Gastroesophageal sphincter (tissue), 4 donors: ENCODE measurements around the gene ABI1. TPM values are rescaled to one million over a fixed set of nuclear protein-coding genes. Genes with fewer than 3 reads are reported as not detected.

Experiments used
- ATAC-seq: fragments of 150-250 bp; one replicate; pipeline ENCODE4 v1.9.1; 2016; ENCODE audit warnings: mild to moderate bottlenecking, moderate library complexity
- H3K27ac ChIP-seq, 4 donors: fragments of 200-600 bp; sonication (generic) in 3 of 4; 1 replicate in 3 of 4; 2 replicates in 1 of 4; pipeline ENCODE4 v1.5.1; 2016 to 2019
- H3K27me3 ChIP-seq: fragments of 200-600 bp; sonication (generic); one replicate; pipeline ENCODE4 v1.5.1; 2019
- H3K36me3 ChIP-seq, 2 donors: fragments of 200-600 bp; sonication (generic); one replicate each; pipeline ENCODE4 v1.5.1; 2019; ENCODE audit warnings: control low read depth in 1 of 2
- H3K4me1 ChIP-seq, 3 donors: fragments of 200-600 bp; sonication (generic); 1 replicate in 2 of 3; 2 replicates in 1 of 3; pipeline ENCODE4 v1.5.1; 2016 to 2019; ENCODE audit warnings: control low read depth in 2 of 3
- H3K4me3 ChIP-seq, 2 donors: fragments of 200-600 bp; sonication (generic); one replicate each; pipeline ENCODE4 v1.5.1; 2019; ENCODE audit warnings: mild to moderate bottlenecking in 1 of 2, moderate library complexity in 1 of 2
- H3K9me3 ChIP-seq, 3 donors: fragments of 200-600 bp; sonication (generic); one replicate each; pipeline ENCODE4 v1.5.1; 2017 to 2019; ENCODE audit warnings: control low read depth in 2 of 3
- CTCF ChIP-seq, 4 experiments: fragments of 200-600 bp in 2 of 4; fragments of 450-650 bp in 2 of 4; sonication (generic) in 1 of 4; IDR thresholded peaks; one replicate each; pipeline ENCODE4 v1.5.1; 2017 to 2019; ENCODE audit warnings: antibody characterized with exemption in 4 of 4, mild to moderate bottlenecking in 2 of 4, moderate library complexity in 2 of 4
- EP300 ChIP-seq: sonication (generic); formaldehyde crosslinking; IDR thresholded peaks from one replicate; pipeline ENCODE4 v1.6.1; 2017; ENCODE audit warnings: antibody characterized with exemption, mild to moderate bottlenecking
- POLR2A ChIP-seq, 2 donors: fragments of 450-650 bp; IDR thresholded peaks; one replicate each; pipeline ENCODE4 v1.6.1; 2017; ENCODE audit warnings: antibody characterized with exemption in 2 of 2, mild to moderate bottlenecking in 2 of 2, moderate library complexity in 1 of 2
- POLR2AphosphoS5 ChIP-seq: sonication (generic); formaldehyde crosslinking; IDR thresholded peaks from one replicate; pipeline ENCODE4 v1.6.1; 2017; ENCODE audit warnings: antibody characterized with exemption
- WGBS, 2 donors: methylation state at CpG; one replicate each; pipeline ENCODE4 v1.1.5; 2018; ENCODE audit warnings: low coverage in 1 of 2; 5-methylcytosine and 5-hydroxymethylcytosine counted together
- small RNA-seq, 4 donors: library from RNA; depleted of rRNA; stranded (forward); fragments of <200 nt; gene quantifications; one replicate each; pipeline ENCODE3, GENCODE V24; 2016
- total RNA-seq, 4 donors: library from RNA; depleted of rRNA; stranded (reverse); fragments of >200 nt; gene quantifications; one replicate each; pipeline ENCODE4 v1.1.0, GENCODE V29; 2016

Gene ABI1
- total RNA-seq, 4 donors from 2014 or later, result 46.4 to 70.9 (median 50.8) TPM

GRCh38 chr10:26697163-26697921 lies 163.4 kb downstream of the ABI1 start, which contains the start of gene PDSS1:
PDSS1 (plus strand) TSS chr10:26697701; CDS start chr10:26697712, 11 bp downstream.
- Histone ChIP-seq H3K27me3 (peaks cover 8% of the 10 kb centered on the region), H3K4me1 (peaks cover 0 to 22% (median 6%) of the 10 kb centered on the region in 3 donors), H3K9me3 (no peaks in the 10 kb centered on the region), H3K27ac (peak within 1 kb of the TSS; percentile 16 to 92 (median 80)), H3K4me3 (peak within 1 kb of the TSS; percentile 57 to 96), H3K36me3 (no peaks in the 10 kb centered on the region)
- peak; percentile 88 for ATAC-seq
- WGBS, 2 donors, result 0% methylated on average over 2 to 8 of the region's 82 CpGs
- peak; percentile 41 to 58 for TF ChIP-seq POLR2A (IDR thresholded peaks at IDR 0.05)
- TF ChIP-seq CTCF (IDR thresholded peaks at IDR 0.05), result peak in 1 of 4 experiments; percentile 4
- TF ChIP-seq EP300, result no peak
- peak; percentile 33 for TF ChIP-seq POLR2AphosphoS5

GRCh38 chr10:26696786-26697162 lies 164.0 kb downstream of the ABI1 start:
- ATAC-seq, result no peak
- Histone ChIP-seq H3K27ac (peak overlapping the region; percentile 16 to 92 (median 80)), H3K27me3 (peaks cover 8% of the 10 kb centered on the region), H3K9me3 (no peaks in the 10 kb centered on the region), H3K4me3 (peak overlapping the region; percentile 57 to 96), H3K36me3 (no peaks in the 10 kb centered on the region), H3K4me1 (peaks cover 0 to 22% (median 6%) of the 10 kb centered on the region in 3 donors)
- WGBS, 2 donors, result 28 to 47% methylated on average over 5 to 7 of the region's 11 CpGs
- TF ChIP-seq POLR2A (IDR thresholded peaks at IDR 0.05) (no peak), EP300 (no peak), POLR2AphosphoS5 (no peak), CTCF (IDR thresholded peaks at IDR 0.05) (no peak)

Small RNA genes lying within 50 kb of the gene (small RNA-seq; reads per million reads assigned to genes)
- gene RF00191 (0 reads per million in 4 donors), gene RNU6-946P (0 reads per million in 4 donors)

Other genes starting within 250 kb of the ABI1 start
- gene PDSS1, start 163.3 kb downstream of the ABI1 start, total RNA-seq, result 1 to 10 TPM; 3.0 to 5.8 (median 4.0) TPM
- gene ANKRD26, start 239.5 kb upstream of the ABI1 start, total RNA-seq, result 1 to 10 TPM; 4.0 to 9.7 (median 6.6) TPM